ENCODE data around the gene ATP1B1. TPM values are rescaled to one million over a fixed set of nuclear protein-coding genes. Genes with fewer than 3 reads are reported as not detected.

Gene ATP1B1
- total and polyA plus RNA-seq, 2 of the 8 experiments (the other 6 are each of a cell fraction or from before 2014, with no cell fraction given): 16.3 to 76.5 TPM

- no peak overlapping the region; the same call in 1 of the 2 replicates for H2BK12ac ChIP-seq (ENCODE audit: low read depth, low read length)
- no peak overlapping the region for H2BK20ac ChIP-seq (ENCODE audit: low read length)
- WGBS, 2 experiments (ENCODE audit: extremely low coverage in 1 of 2, insufficient coverage in 1 of 2, insufficient read length in 1 of 2, insufficient replicate concordance in 2 of 2, low coverage in 1 of 2, low lambda C conversion rate in 2 of 2, missing lambda C conversion rate in 1 of 2): 37% methylated on average over 9 of the region's 9 CpGs; no CpG with 5 or more reads in 1 of the 2 experiments
- no peak overlapping the region for H2BK5ac ChIP-seq (ENCODE audit: low read depth, low read length)
- H2BK120ac ChIP-seq (replicated peaks; ENCODE audit: low read depth, low read length): no peak overlapping the region
- peaks cover 12% of the 10 kb centered on the region; the same call in 1 of the 2 replicates for H3K79me1 ChIP-seq (ENCODE audit: low read depth, low read length)
- ChIA-PET POLR2A (ENCODE audit: partially characterized antibody) (interaction anchor here (0.6 to 4.8 kb wide), 10 partner anchors 8 to 675 kb away, joined by 3 to 20 read pairs (median 4); no protein-coding TSS in a partner anchor), CTCF (ENCODE audit: partially characterized antibody) (interaction anchor here (0.6 to 2.0 kb wide), 9 partner anchors 29 to 1231 kb away, joined by 3 to 8 read pairs (median 4); no protein-coding TSS in a partner anchor)
- TF ChIP-seq CREB1 (IDR thresholded peaks at IDR 0.05) (peak; percentile 28; the same call in 1 of the 2 replicates), KDM4A (IDR thresholded peaks at IDR 0.05; ENCODE audit: low read depth, low read length, severe bottlenecking) (no peak)
- no peak overlapping the region for H3K18ac ChIP-seq (ENCODE audit: extremely low read depth, low read length)
- FAIRE-seq (no peak), DNase-seq (ENCODE audit: low read depth in 1 of 2, low spot score in 2 of 2) (no peak)
- H3K27ac ChIP-seq (ENCODE audit: low read depth, low read length): no peak overlapping the region
- peaks cover 22 to 57% of the 10 kb centered on the region in 2 experiments for H3K79me2 ChIP-seq (ENCODE audit: control insufficient read depth in 1 of 2, insufficient read depth in 2 of 2, low read length in 2 of 2)
- H2AK5ac ChIP-seq (ENCODE audit: low read depth, low read length): no peak overlapping the region
- no peak overlapping the region for H3K4ac ChIP-seq (replicated peaks; ENCODE audit: insufficient read length, low read depth, low read length)
- no peak overlapping the region for H3K56ac ChIP-seq (replicated peaks; ENCODE audit: insufficient read length, low read depth, low read length)
- H3K27me3 ChIP-seq (replicated peaks in 1 of 4; ENCODE audit: control insufficient read depth in 3 of 4, extremely low read depth in 1 of 4, insufficient read depth in 3 of 4, low read length in 3 of 4): no peaks in the 10 kb centered on the region; a peak in 2 of 7 replicates
- no peak overlapping the region for H4K8ac ChIP-seq (ENCODE audit: extremely low read depth, insufficient read depth, low read length)
- peaks cover 12% of the 10 kb centered on the region for H3K23me2 ChIP-seq (ENCODE audit: low read depth, low read length)
- peak overlapping the region; percentile 95 to 99 for H3K4me2 ChIP-seq (ENCODE audit: insufficient read depth in 1 of 2, low read depth in 2 of 2, low read length in 2 of 2)
- peaks cover 5% of the 10 kb centered on the region in 2 experiments for H4K20me1 ChIP-seq (replicated peaks in 1 of 2; ENCODE audit: control insufficient read depth in 1 of 2, insufficient read depth in 2 of 2, low read length in 2 of 2)
- H3K14ac ChIP-seq (ENCODE audit: insufficient read length): no peak overlapping the region
- peak overlapping the region in 3 of 4 experiments; percentile 75 to 85 (median 81); a peak in 6 of 7 replicates for H3K9ac ChIP-seq (replicated peaks in 1 of 4; ENCODE audit: extremely low read depth in 1 of 4, low read depth in 3 of 4, low read length in 3 of 4)
- peak overlapping the region; percentile 76 to 93 (median 83) for H3K4me3 ChIP-seq (ENCODE audit: extremely low read depth in 1 of 4, insufficient read depth in 2 of 4, low read depth in 3 of 4, low read length in 4 of 4)
- peak overlapping the region; percentile 5; the same call in 1 of the 2 replicates for H2AFZ ChIP-seq (ENCODE audit: low read length)
- H4K91ac ChIP-seq (replicated peaks; ENCODE audit: insufficient read length, low read length): no peak overlapping the region
- peaks cover 16 to 35% (median 25%) of the 10 kb centered on the region in 4 experiments for H3K4me1 ChIP-seq (replicated peaks in 1 of 4; ENCODE audit: control insufficient read depth in 3 of 4, insufficient read depth in 4 of 4, low read length in 3 of 4)
- H3K23ac ChIP-seq (ENCODE audit: insufficient read length): no peak overlapping the region
- no peak overlapping the region for H4K5ac ChIP-seq (ENCODE audit: insufficient read length, low read depth, low read length)
- no peaks in the 10 kb centered on the region for H3K9me3 ChIP-seq (ENCODE audit: insufficient read depth in 2 of 2, low read depth in 1 of 2, low read length in 1 of 2)
- peak overlapping the region; percentile 33; the same call in 1 of the 2 replicates for H2BK15ac ChIP-seq (ENCODE audit: low read length)
- peaks cover 0 to 19% (median 7%) of the 10 kb centered on the region in 4 experiments; a peak in 5 of 8 replicates for H3K36me3 ChIP-seq (ENCODE audit: control insufficient read depth in 2 of 4, insufficient read depth in 4 of 4, low read length in 3 of 4)
Measured at GRCh38 chr1:169107603-169108208, 1.2 kb downstream of the ATP1B1 start.

Measured in H1 (cell line).